ENCODE data around the gene ZNF778.
"Not testable (repeated sequence)": the region's sequence is repeated elsewhere in the genome, so short reads cannot be mapped to it uniquely, and the experiment has no call there.

Gene ZNF778

DNA sequence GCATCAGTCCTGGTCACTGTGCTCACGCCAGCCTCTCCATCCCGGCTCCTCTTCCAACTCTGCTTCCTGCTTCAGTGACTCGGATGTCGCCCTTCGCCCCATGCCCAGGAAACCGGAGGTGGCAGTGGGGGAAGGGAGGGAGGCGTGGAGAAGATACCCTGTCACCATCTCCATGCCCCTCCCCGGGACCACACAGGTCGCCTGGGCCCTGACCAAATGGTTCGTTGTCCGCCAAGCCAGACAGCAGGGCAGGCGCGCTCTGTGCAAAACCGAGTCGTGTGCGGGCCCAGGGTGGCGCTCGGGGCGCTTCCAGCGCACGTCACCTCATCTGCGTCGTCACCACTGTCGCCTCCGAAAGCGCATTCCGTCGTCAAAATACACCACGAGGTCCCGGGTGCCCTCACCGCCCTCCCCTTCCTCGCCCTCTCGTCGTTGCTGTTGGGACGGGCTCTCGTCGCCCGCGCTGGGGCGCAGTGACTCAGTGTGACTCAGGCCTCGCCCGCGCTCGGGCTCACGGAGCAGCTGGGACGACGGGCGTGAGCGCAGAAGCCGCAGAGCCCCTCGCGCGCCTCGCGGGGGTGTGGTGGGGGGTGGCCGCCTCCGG lies 39.2 kb downstream of the ZNF778 start:
- H3K4me3 ChIP-seq (ENCODE audit: low read depth, low read length), result no peak overlapping the region
- DNase-seq (ENCODE audit: low read depth), result no peak
- TF ChIP-seq, protein P1, sequence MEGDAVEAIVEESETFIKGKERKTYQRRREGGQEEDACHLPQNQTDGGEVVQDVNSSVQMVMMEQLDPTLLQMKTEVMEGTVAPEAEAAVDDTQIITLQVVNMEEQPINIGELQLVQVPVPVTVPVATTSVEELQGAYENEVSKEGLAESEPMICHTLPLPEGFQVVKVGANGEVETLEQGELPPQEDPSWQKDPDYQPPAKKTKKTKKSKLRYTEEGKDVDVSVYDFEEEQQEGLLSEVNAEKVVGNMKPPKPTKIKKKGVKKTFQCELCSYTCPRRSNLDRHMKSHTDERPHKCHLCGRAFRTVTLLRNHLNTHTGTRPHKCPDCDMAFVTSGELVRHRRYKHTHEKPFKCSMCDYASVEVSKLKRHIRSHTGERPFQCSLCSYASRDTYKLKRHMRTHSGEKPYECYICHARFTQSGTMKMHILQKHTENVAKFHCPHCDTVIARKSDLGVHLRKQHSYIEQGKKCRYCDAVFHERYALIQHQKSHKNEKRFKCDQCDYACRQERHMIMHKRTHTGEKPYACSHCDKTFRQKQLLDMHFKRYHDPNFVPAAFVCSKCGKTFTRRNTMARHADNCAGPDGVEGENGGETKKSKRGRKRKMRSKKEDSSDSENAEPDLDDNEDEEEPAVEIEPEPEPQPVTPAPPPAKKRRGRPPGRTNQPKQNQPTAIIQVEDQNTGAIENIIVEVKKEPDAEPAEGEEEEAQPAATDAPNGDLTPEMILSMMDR (IDR thresholded peaks at IDR 0.05; ENCODE audit: control insufficient read depth, extremely low read depth, insufficient read depth), result no peak

DNA sequence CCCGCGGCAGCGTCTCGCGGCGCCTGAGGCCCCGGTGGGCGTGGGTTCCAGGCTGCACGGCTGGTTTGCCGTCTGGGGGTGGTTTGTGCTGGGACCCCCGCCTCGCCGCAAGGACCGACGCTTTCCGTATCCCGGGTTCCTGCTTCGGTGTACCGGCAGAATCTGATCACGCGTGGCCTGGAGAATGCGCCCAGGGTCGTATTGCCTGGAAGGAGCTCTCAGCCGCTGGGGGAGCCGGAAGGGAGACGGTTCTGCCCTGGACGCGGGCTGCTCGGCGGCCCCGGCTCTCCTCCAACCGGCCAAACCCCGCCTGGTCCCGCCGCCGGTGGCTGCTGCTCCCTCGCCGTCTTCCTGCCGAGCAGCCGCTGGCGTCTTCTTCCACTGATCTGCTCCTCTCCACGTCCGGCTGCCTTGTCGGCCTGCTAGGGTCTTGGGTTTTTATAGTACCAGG lies 39.8 kb downstream of the ZNF778 start:
- TF ChIP-seq, protein P1 (IDR thresholded peaks at IDR 0.05; ENCODE audit: control insufficient read depth, extremely low read depth, insufficient read depth), result no peak
- no peak overlapping the region for H3K4me3 ChIP-seq (ENCODE audit: low read depth, low read length)
- DNase-seq (ENCODE audit: low read depth), result no peak

GRCh38 chr16:89257757-89258465 lies 40.4 kb downstream of the ZNF778 start:
- no peak overlapping the region for H3K4me3 ChIP-seq (ENCODE audit: low read depth, low read length)
- no peak for DNase-seq (ENCODE audit: low read depth)
- TF ChIP-seq, protein P1 (IDR thresholded peaks at IDR 0.05; ENCODE audit: control insufficient read depth, extremely low read depth, insufficient read depth), result no peak

- not testable (repeated sequence) for DNase-seq (ENCODE audit: low read depth); H3K4me3 ChIP-seq (ENCODE audit: low read depth, low read length)
These were observed 42.4 kb downstream of the ZNF778 start for GRCh38 chr16:89259901-89260300.

- TF ChIP-seq, protein P1 (IDR thresholded peaks at IDR 0.05; ENCODE audit: control insufficient read depth, extremely low read depth, insufficient read depth), result no peak
- no peak overlapping the region for H3K4me3 ChIP-seq (ENCODE audit: low read depth, low read length)
- DNase-seq (ENCODE audit: low read depth), result no peak
These were observed 44.4 kb downstream of the ZNF778 start for GRCh38 chr16:89261691-89262563.

GRCh38 chr16:89264800-89265550 lies 47.5 kb downstream of the ZNF778 start:
- no peak overlapping the region for H3K4me3 ChIP-seq (ENCODE audit: low read depth, low read length)
- DNase-seq (ENCODE audit: low read depth), result no peak
- TF ChIP-seq, protein P1 (IDR thresholded peaks at IDR 0.05; ENCODE audit: control insufficient read depth, extremely low read depth, insufficient read depth), result no peak

Data from LNCaP clone FGC (cell line).